Stimulated activated CD8-positive, alpha-beta memory T cell treated with anti-CD3 and anti-CD28 coated beads, Interleukin-2, amount 100 ng/mL, for 1 hour (primary cell): Measurements from ENCODE around the gene GPR89B.
"Not testable (repeated sequence)": the region's sequence is repeated elsewhere in the genome, so short reads cannot be mapped to it uniquely, and the experiment has no call there.

Experiments
- DNase-seq, 2 donors: peaks; one replicate each; pipeline ENCODE4 v3.0.0-alpha.2; 2020; ENCODE audit warnings: low read depth in 2 of 2

The GPR89B gene

DNA sequence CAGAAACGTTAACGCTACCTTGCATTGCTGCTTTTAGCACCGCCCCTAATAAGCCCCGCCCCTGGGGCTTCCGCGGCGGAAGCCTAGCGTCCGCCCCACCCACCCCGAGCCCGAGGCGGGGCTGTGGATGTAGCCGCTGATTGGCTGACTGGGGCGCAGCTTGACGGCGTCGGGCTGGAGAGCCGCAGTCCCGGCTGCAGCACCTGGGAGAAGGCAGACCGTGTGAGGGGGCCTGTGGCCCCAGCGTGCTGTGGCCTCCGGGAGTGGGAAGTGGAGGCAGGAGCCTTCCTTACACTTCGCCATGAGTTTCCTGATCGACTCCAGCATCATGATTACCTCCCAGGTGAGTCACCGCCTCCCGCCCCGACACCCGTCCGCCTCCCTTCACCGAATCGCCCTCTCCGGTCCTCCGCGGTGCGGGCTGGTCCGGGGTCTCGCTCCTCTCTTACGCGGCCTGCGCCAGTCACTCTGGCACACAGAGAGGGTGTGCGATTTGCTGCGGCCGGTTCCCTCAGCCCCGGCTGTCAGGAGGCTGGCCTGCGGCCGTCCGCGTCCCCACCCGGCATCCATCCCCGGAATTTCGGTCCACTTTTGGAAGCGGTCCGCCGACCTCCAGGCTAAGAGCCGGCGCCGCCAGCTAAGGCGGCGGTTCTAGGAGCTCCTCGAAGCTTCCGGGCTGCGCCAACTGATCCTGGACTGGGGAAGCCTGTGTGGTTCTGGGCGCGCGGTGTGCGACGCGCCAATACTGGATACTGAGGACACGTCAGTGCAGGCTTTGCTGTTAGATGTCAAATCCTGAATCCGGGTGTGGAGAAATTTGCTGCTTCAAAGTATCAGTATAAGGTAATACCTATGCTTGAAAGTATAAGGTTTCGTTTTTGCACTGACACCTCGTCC lies at the start of gene GPR89B:
TSS of gene GPR89B (plus strand) at position 185 of the 897 bp plus-strand sequence. CDS start at position 302, 117 bp downstream.
- peak; percentile 83 to 85 for DNase-seq

DNA sequence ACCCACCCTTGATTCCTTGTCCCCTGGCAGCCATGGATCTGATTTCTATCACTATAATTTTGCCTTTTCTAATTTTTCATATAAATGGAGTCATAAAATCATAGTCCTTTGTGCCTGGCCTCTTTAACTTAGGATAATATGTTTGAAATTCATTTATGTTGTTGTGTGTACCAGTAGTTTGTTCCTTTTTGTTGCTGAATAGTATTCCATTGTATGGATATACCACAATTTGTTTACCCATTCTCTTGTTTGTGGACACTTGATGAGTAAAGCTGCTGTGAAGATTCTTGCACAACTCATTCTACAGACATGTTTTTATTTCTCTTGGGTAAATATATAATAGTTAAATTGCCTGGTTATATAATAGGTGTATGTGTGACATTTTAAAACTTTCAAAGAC lies 48.3 kb upstream of the GPR89B start:
- DNase-seq, result no peak

DNA sequence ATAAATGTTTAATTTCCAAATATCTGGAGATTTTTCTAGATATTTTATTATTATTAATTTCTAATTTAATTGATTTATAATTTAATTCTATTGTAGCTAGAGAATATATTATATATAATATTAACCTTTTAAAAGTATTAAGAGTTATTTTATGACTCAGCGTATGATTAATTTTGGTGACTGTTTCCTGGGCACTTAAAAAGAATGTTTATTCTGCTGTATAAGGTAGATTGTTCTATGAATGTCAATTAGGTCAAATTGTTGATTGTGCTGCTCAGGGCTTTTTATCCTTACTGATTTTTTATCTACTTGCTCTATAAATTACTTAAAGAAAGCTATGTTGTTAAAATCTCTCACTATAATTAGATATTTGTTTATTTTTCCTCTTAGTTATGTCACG lies 45.7 kb upstream of the GPR89B start:
- DNase-seq, result no peak

GRCh38 chr1:147890177-147890790 lies 37.9 kb upstream of the GPR89B start:
- DNase-seq, result peak in 1 of 2 donors; percentile 32

DNA sequence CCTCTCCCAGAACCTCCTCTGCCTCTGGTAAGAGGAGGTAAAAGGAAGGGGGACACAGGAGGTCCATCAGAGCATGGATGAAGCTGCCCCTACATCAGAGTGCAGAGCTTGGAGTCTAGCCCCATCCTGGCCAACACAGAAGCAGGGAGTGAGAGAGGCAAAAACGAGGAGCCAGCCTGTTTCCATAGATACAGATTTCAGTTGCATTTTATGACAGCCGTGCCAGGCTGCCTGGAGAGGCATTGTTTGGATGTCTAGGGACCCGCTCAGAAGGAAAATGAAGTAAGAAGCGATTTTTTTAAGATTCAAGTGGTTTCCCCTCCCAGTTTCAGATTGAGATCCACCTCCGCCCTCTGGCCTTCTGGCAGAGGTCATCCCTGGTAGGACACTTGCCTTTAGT lies 37.1 kb upstream of the GPR89B start:
- DNase-seq, result no peak

GRCh38 chr1:147892216-147892615 lies 36.0 kb upstream of the GPR89B start:
- no peak for DNase-seq

DNA sequence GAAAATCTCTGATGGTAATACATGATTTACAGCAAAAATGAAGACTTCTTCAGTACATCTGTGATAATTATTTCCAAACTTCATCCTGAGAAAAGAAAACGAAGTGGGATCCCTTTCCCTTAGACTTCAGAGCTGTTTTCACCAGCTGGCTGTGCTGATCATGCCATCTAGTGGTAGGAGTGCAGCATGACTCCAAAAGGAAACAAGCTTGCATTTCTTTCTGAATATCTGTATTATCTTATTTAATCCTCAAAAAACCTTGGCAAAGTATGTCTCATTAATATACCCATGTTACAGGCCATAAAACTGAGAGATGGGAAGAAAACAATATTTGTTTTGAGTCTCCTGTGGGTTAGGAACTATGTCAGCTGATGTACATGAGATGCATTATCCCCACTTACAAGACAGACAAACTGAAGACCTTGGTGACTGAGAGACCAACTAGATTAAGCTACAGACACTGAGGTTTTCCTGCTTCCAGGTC lies 35.4 kb upstream of the GPR89B start:
- no peak for DNase-seq

- DNase-seq, result no peak
These were observed 33.1 kb upstream of the GPR89B start for GRCh38 chr1:147895123-147895522.

- DNase-seq, result no peak
These were observed 31.0 kb upstream of the GPR89B start for GRCh38 chr1:147897029-147897752.

GRCh38 chr1:147897789-147898188 lies 30.4 kb upstream of the GPR89B start:
- DNase-seq, result no peak

GRCh38 chr1:147902253-147902845 lies 25.9 kb upstream of the GPR89B start, which contains the start of gene GJA8:
Gene GJA8, plus strand, starts transcription at chr1:147902795. Its CDS starts 5,161 bp downstream, at chr1:147907956.
- DNase-seq, result no peak

- no peak for DNase-seq
These were observed 23.5 kb upstream of the GPR89B start for GRCh38 chr1:147904726-147905125.

- DNase-seq, result no peak
These were observed 20.3 kb upstream of the GPR89B start for GRCh38 chr1:147907786-147908509.

GRCh38 chr1:147912553-147912952 lies 15.7 kb upstream of the GPR89B start:
- no peak for DNase-seq

- DNase-seq, result no peak
These were observed 14.8 kb upstream of the GPR89B start for GRCh38 chr1:147913362-147913942.

DNA sequence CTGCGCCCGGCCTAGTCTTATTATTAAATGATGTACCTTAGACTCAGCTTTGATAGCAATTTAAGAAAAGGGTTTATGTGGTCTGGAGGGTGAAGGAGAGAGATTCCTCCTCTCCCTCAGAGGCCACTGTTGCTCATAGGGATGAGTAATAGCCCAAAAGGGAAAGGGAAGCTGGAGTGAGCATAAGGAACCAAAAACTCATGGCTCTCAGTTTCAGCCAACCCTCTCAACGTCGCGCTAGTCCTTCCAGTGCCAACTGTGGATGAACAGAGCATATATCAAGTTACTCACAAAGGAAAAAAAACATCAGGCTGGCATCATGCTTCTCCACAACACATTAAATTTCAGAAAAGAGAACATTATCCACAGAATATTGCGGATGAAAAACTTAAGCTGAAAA lies 8.3 kb upstream of the GPR89B start:
- no peak for DNase-seq

- DNase-seq, result no peak
These were observed 3.4 kb upstream of the GPR89B start for GRCh38 chr1:147924813-147925212.

DNA sequence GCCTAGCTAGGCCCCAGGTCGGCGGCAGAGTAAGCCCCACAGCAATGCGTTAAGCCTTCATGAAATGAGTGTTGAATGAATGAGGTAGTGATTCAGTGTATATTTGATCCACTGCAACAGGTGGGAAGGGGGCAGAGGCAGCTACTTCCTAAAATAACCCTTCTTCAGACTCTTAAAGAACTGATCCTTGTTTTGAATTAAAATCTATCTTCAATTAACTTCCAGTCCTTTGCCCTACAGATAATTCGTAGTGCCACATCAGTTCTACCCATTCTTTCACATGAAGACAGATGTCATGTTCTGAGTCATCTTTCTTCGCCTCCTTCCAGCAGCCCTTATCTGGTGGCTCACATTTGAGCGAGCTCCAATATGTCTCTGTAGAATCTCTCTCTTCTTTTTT lies 1.0 kb upstream of the GPR89B start:
- not testable (repeated sequence) for DNase-seq

- DNase-seq, result not testable (repeated sequence)
These were observed 531 bp upstream of the GPR89B start for GRCh38 chr1:147927689-147928088.

DNA sequence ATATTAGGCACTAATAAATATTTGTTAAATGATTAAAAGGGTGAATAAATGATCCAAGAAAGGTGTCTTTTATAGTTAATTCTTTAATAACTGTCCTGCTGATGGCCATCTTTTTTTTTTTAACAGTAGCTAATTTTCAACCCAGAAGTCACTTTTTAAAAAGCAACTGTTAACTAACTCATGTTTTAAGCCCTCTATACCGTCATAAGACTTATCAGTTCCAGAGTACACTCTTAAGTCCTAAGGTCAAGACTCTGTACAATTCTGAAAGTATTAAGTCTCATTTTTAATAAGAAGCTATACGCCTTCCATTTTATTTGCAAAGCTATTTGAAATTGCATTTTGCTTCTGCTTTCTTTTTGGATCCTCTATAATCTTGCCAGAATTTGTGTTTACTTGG lies 2.9 kb downstream of the GPR89B start:
- not testable (repeated sequence) for DNase-seq

GRCh38 chr1:147935296-147935695 lies 7.1 kb downstream of the GPR89B start:
- DNase-seq, result not testable (repeated sequence)
